WTC11 (cell line): Measurements from ENCODE around the gene YTHDC1. TPM values are rescaled to one million over a fixed set of nuclear protein-coding genes. Genes with fewer than 3 reads are reported as not detected.

ENCODE experiments used
- ATAC-seq: fragments of 200-7000 bp; cut with Tn5 transposase; 2 replicates; pipeline ENCODE4 v1.10.0; 2021; ENCODE audit warnings: mild to moderate bottlenecking, moderate library complexity
- CTCF ChIA-PET: fragments of 300-600 bp; sonication (Branson Sonifier 250); formaldehyde crosslinking; loops from one replicate; lab custom pipeline; 2021; ENCODE audit warnings: antibody characterized with exemption; lab: Charles Lee
- POLR2A ChIA-PET: fragments of 350-600 bp; sonication (Branson Sonifier 250); formaldehyde crosslinking; loops from one replicate; lab custom pipeline; 2021; ENCODE audit warnings: antibody characterized with exemption; lab: Charles Lee
- DNase-seq: peaks from one replicate; pipeline ENCODE4 v3.0.0; 2021; ENCODE audit warnings: low spot score
- H3K27ac Mint-ChIP-seq: 2 replicates; pipeline ENCODE4 v1.8.0; 2021; ENCODE audit warnings: mixed read lengths
- H3K27me3 Mint-ChIP-seq: 2 replicates; pipeline ENCODE4 v1.8.0; 2021; ENCODE audit warnings: low read depth, mild to moderate bottlenecking, moderate library complexity, mixed read lengths
- H3K36me3 Mint-ChIP-seq: 2 replicates; pipeline ENCODE4 v1.8.0; 2021; ENCODE audit warnings: mixed read lengths
- H3K4me1 Mint-ChIP-seq: 2 replicates; pipeline ENCODE4 v1.8.0; 2022; ENCODE audit warnings: mixed read lengths
- H3K4me3 Mint-ChIP-seq: 2 replicates; pipeline ENCODE4 v1.8.0; 2021; ENCODE audit warnings: mild to moderate bottlenecking, moderate library complexity, mixed read lengths
- H3K9me3 Mint-ChIP-seq: 2 replicates; pipeline ENCODE4 v1.8.0; 2021; ENCODE audit warnings: mixed read lengths
- AFF4 ChIP-seq: sonication (generic); formaldehyde crosslinking; IDR thresholded peaks from 2 replicates; pipeline ENCODE4 v1.8.1; 2023; ENCODE audit warnings: mild to moderate bottlenecking, missing genetic modification reagents, borderline replicate concordance
- AR ChIP-seq: fragments of 250-450 bp; sonication (Bioruptor Pico); IDR thresholded peaks from 2 replicates; pipeline ENCODE4 v1.9.0; 2021; ENCODE audit warnings: mild to moderate bottlenecking
- FOXK1 ChIP-seq: sonication (generic); formaldehyde crosslinking; IDR thresholded peaks from 2 replicates; pipeline ENCODE4 v1.8.0; 2022; ENCODE audit warnings: mild to moderate bottlenecking, moderate library complexity, missing genetic modification reagents
- FOXP1 ChIP-seq: sonication (generic); formaldehyde crosslinking; IDR thresholded peaks from 2 replicates; pipeline ENCODE4 v1.8.0; 2022; ENCODE audit warnings: missing genetic modification reagents, mild to moderate bottlenecking, moderate library complexity, borderline replicate concordance
- FOXP4 ChIP-seq: sonication (generic); formaldehyde crosslinking; IDR thresholded peaks from 2 replicates; pipeline ENCODE4 v1.8.0; 2022; ENCODE audit warnings: mild to moderate bottlenecking, missing genetic modification reagents
- GTF2I ChIP-seq: fragments of 250-450 bp; sonication (Bioruptor Pico); conservative IDR thresholded peaks from 2 replicates; pipeline ENCODE4 v1.4.0; 2021; ENCODE audit warnings: mild to moderate bottlenecking
- KAT7 ChIP-seq: sonication (generic); formaldehyde crosslinking; IDR thresholded peaks from 2 replicates; pipeline ENCODE4 v1.8.1; 2023; ENCODE audit warnings: missing genetic modification reagents, mild to moderate bottlenecking, borderline replicate concordance
- MYBL2 ChIP-seq: sonication (generic); formaldehyde crosslinking; IDR thresholded peaks from 2 replicates; pipeline ENCODE4 v1.8.1; 2023; ENCODE audit warnings: mild to moderate bottlenecking, moderate library complexity, missing genetic modification reagents
- SMAD3 ChIP-seq: sonication (generic); formaldehyde crosslinking; IDR thresholded peaks from 2 replicates; pipeline ENCODE4 v1.8.0; 2022; ENCODE audit warnings: missing genetic modification reagents, mild to moderate bottlenecking, borderline replicate concordance
- STAT6 ChIP-seq: sonication (generic); formaldehyde crosslinking; conservative IDR thresholded peaks from 2 replicates; pipeline ENCODE4 v1.8.1; 2023; ENCODE audit warnings: mild to moderate bottlenecking, low read depth, missing genetic modification reagents, moderate library complexity
- TEAD1 ChIP-seq: sonication (generic); formaldehyde crosslinking; IDR thresholded peaks from 2 replicates; pipeline ENCODE4 v1.8.0; 2022; ENCODE audit warnings: mild to moderate bottlenecking, missing genetic modification reagents
- ZBTB21 ChIP-seq: sonication (generic); formaldehyde crosslinking; IDR thresholded peaks from 2 replicates; pipeline ENCODE4 v1.8.1; 2023; ENCODE audit warnings: mild to moderate bottlenecking, missing genetic modification reagents, borderline replicate concordance
- ZNF219 ChIP-seq: sonication (generic); formaldehyde crosslinking; IDR thresholded peaks from 2 replicates; pipeline ENCODE4 v1.8.0; 2023; ENCODE audit warnings: missing genetic modification reagents, mild to moderate bottlenecking, borderline replicate concordance
- ZNF232 ChIP-seq: sonication (generic); formaldehyde crosslinking; IDR thresholded peaks from 2 replicates; pipeline ENCODE4 v1.8.0; 2022; ENCODE audit warnings: mild to moderate bottlenecking, missing genetic modification reagents
- ZNF263 ChIP-seq: sonication (generic); formaldehyde crosslinking; IDR thresholded peaks from 2 replicates; pipeline ENCODE4 v1.8.1; 2022; ENCODE audit warnings: low read depth, mild to moderate bottlenecking, moderate library complexity, missing genetic modification reagents
- ZNF425 ChIP-seq: fragments of 250-450 bp; sonication (Bioruptor Pico); conservative IDR thresholded peaks from 2 replicates; pipeline ENCODE4 v1.9.0; 2021; ENCODE audit warnings: mild to moderate bottlenecking
- total RNA-seq: library from RNA; stranded (reverse); gene quantifications from 3 replicates; pipeline ENCODE4 v1.2.3, GENCODE V29; 2021

The YTHDC1 gene
- total RNA-seq, 1 experiment from 2014 or later: 118 TPM

GRCh38 chr4:68368691-68369131 lies 18.8 kb upstream of the YTHDC1 start (continued):
- no peak for TF ChIP-seq ZNF232

GRCh38 chr4:68367835-68368234 lies 17.9 kb upstream of the YTHDC1 start:
- peaks cover 86% of the 10 kb centered on the region for H3K27me3 Mint-ChIP-seq
- peaks cover 36% of the 10 kb centered on the region for H3K4me1 Mint-ChIP-seq
- no peak overlapping the region for H3K4me3 Mint-ChIP-seq
- H3K36me3 Mint-ChIP-seq: peaks cover 28% of the 10 kb centered on the region
- POLR2A ChIA-PET: interaction anchor here (0.6 kb wide), 1 partner anchor 24 kb away, joined by 4 read pairs; no protein-coding TSS in a partner anchor
- CTCF ChIA-PET: interaction anchor here (1.6 kb wide), 1 partner anchor 96 kb away, joined by 3 read pairs; no protein-coding TSS in a partner anchor
- H3K27ac Mint-ChIP-seq: no peak overlapping the region
- TF ChIP-seq FOXK1 (CRISPR knock-in tag): peak; percentile 55; the same call in 1 of the 2 replicates
- TF ChIP-seq ZNF219: no peak
- 0 out of 2 replicates have a peak, but pooled peaks have one; percentile 31 for TF ChIP-seq TEAD1
- peak; percentile 20; the same call in 1 of the 2 replicates for TF ChIP-seq FOXP4 (CRISPR knock-in tag)
- no peak for TF ChIP-seq SMAD3 (CRISPR knock-in tag)
- DNase-seq: no peak
- peak; percentile 72 for ATAC-seq
- peaks cover 37% of the 10 kb centered on the region for H3K9me3 Mint-ChIP-seq

- no peak overlapping the region for H3K27ac Mint-ChIP-seq
- peaks cover 87% of the 10 kb centered on the region for H3K27me3 Mint-ChIP-seq
- ATAC-seq (no peak), DNase-seq (no peak)
- peaks cover 28% of the 10 kb centered on the region for H3K36me3 Mint-ChIP-seq
- H3K4me3 Mint-ChIP-seq: no peak overlapping the region
- H3K4me1 Mint-ChIP-seq: peaks cover 28% of the 10 kb centered on the region
- peaks cover 37% of the 10 kb centered on the region for H3K9me3 Mint-ChIP-seq
- ChIA-PET CTCF (no interaction called here), POLR2A (interaction anchor here (0.6 kb wide), 1 partner anchor 1286 kb away, joined by 6 read pairs; no protein-coding TSS in a partner anchor)
- TF ChIP-seq GTF2I (CRISPR knock-in tag): no peak
- TF ChIP-seq FOXP4 (CRISPR knock-in tag): no peak
- no peak for TF ChIP-seq ZNF263 (CRISPR knock-in tag)
- TF ChIP-seq ZBTB21 (CRISPR knock-in tag): no peak
- TF ChIP-seq SMAD3 (CRISPR knock-in tag): no peak
- no peak for TF ChIP-seq KAT7 (CRISPR knock-in tag)
- no peak for TF ChIP-seq AR (CRISPR knock-in tag)
- TF ChIP-seq STAT6 (CRISPR knock-in tag): no peak
- TF ChIP-seq FOXP1 (CRISPR knock-in tag): no peak
- no peak for TF ChIP-seq MYBL2
- TF ChIP-seq AFF4 (CRISPR knock-in tag): no peak
- no peak for TF ChIP-seq ZNF425 (CRISPR knock-in tag)
Measured at GRCh38 chr4:68366600-68366999, 16.7 kb upstream of the YTHDC1 start.
